Omental fat pad (tissue), 4 donors: ENCODE data around the gene NAXE. TPM values are rescaled to one million over a fixed set of nuclear protein-coding genes. Genes with fewer than 3 reads are reported as not detected.
"Not testable (repeated sequence)": the region's sequence is repeated elsewhere in the genome, so short reads cannot be mapped to it uniquely, and the experiment has no call there.

ENCODE experiments used
- ATAC-seq: fragments of 150-250 bp; one replicate; pipeline ENCODE4 v1.9.1; 2016; ENCODE audit warnings: mild to moderate bottlenecking, moderate library complexity; ENCODE audit not compliant: low FRiP score
- DNase-seq: peaks from one replicate; pipeline ENCODE4 v3.0.0-alpha.2; 2019; ENCODE audit warnings: low spot score
- total RNA-seq, 4 donors: library from RNA; depleted of rRNA; stranded (reverse); fragments of >200 nt; gene quantifications; one replicate each; pipeline ENCODE4 v1.1.0, GENCODE V29; 2016
- TF ChIP-seq, protein P1 (sequence below), 3 donors: fragments of 450-650 bp; IDR thresholded peaks; one replicate each; pipeline ENCODE4 v1.5.1; 2016 to 2017; ENCODE audit warnings: antibody characterized with exemption in 3 of 3, mild to moderate bottlenecking in 3 of 3, moderate library complexity in 2 of 3

Gene NAXE
- total RNA-seq, 4 donors from 2014 or later = 49.4 to 71.5 (median 58.9) TPM

DNA sequence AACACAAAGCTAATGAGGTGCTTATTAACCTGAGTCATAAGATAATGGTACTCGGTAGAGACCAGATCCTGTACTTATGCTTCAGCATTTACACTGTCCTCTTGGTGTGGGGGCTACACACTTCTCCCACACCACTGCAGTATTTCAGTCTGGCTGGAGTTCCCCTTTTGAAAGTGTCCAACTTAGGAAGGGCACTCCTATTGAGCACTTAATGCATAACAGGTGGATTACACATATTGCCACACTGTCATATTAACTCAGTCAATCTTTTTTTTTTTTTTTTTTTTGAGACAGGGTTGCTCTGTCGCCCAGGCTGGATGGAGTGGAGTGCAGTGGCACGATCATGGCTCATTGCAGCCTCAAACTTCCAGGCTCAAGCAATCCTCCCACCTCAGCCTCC is 8.2 kb downstream of the NAXE start:
- ATAC-seq (no peak), DNase-seq (no peak)
- TF ChIP-seq, protein P1, sequence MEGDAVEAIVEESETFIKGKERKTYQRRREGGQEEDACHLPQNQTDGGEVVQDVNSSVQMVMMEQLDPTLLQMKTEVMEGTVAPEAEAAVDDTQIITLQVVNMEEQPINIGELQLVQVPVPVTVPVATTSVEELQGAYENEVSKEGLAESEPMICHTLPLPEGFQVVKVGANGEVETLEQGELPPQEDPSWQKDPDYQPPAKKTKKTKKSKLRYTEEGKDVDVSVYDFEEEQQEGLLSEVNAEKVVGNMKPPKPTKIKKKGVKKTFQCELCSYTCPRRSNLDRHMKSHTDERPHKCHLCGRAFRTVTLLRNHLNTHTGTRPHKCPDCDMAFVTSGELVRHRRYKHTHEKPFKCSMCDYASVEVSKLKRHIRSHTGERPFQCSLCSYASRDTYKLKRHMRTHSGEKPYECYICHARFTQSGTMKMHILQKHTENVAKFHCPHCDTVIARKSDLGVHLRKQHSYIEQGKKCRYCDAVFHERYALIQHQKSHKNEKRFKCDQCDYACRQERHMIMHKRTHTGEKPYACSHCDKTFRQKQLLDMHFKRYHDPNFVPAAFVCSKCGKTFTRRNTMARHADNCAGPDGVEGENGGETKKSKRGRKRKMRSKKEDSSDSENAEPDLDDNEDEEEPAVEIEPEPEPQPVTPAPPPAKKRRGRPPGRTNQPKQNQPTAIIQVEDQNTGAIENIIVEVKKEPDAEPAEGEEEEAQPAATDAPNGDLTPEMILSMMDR (IDR thresholded peaks at IDR 0.05) = no peak

DNA sequence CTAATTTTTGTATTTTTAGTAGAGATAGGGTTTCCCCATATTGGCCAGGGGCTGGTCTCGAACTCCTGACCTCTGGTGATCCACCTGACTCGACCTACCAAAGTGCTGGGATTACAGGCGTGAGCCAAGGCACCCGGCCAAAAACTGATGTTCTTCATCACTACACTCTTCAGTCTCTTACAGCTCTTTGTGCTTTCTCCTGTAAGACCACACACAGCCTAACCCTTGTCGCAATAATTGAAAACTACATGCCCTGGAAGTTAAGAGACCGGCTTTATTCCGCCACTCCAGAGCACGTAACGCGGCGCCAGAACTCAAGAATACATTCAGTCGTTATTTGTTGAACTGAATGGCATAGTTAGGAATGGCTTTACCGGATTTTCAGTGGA is 9.2 kb downstream of the NAXE start:
- TF ChIP-seq, protein P1 (IDR thresholded peaks at IDR 0.05) = no peak
- ATAC-seq (peak; percentile 34), DNase-seq (no peak)

DNA sequence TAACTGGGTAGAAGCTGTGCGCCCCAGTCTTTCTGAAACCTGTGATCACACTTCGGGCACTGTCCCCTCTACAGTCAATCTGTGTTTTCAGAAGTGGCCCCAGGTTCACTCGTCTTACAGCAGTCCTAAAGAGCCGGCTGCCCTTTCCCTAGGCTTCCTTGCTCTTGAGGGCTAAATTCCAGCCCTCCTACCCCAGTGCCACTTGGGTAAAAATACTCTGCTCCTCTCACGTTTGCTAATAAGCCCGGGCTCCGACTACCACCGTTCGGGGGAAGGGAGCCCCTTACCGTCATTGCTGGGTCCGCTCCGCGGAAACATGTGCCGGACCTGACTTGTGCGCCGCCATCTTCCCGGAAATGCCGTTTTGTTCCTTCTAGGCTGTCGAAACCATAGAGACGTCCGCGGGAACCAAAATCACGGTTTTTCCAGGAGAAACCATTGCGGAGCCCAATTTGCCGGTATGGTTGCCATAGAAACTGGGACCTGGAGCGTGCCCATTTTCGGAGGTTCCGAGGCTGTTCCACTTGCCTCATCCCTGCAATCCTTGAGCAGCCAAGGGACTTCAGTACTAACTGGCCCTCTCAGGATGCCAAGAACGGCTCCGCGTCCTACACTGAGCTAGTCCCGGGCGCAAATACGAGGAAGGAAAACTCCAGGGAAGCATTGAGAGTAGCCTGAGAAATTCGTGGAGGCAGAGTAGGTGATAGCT is 9.7 kb downstream of the NAXE start, which contains the start of gene GPATCH4:
TSS of gene GPATCH4 (minus strand) at position 358 of the 709 bp plus-strand sequence.
- ATAC-seq (peak; percentile 85), DNase-seq (peak; percentile 57)
- TF ChIP-seq, protein P1 (IDR thresholded peaks at IDR 0.05) = no peak

DNA sequence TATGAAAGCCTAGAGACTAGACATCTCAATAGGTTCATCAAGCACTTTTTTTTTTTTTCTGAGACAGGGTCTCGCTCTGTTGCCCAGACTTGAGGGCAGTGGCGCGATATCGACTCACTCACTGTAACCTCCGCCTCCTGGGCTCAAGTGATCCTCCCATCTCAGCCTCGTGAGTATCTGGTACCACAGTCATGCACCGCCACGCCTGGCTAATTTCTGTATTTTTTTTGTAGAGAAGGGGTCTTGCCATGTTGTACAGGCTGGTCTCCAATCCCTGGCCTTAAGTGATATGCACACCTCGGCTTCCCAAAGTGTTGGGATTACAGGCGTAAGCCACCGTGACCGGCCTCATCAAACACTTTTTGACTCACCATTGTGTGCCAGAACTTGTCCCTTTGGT is 10.3 kb downstream of the NAXE start:
- ATAC-seq = no peak
- no peak for DNase-seq
- TF ChIP-seq, protein P1 (IDR thresholded peaks at IDR 0.05) = no peak

DNA sequence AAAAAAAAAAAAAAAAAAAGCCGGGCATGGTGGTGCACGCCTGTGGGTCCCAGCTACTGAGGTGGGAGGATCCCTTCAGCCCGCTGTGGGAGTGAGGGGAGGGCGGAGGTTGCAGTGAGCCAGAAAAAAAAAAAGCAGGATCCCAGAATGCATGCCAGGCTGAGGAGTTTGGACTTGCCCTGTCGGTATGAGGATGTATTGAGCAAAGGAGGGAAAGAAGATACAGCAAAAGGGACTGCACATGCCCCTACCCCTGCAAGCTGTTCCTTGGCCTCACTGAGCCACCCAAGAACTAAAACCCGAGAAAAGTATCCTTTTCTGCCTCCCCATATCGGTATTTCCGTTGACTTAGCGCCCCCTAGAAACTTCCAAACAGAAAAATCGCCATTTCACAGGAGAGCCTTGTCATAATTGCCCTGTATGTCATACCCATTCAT is 11.0 kb downstream of the NAXE start:
- TF ChIP-seq, protein P1 (IDR thresholded peaks at IDR 0.05) = no peak
- DNase-seq (no peak), ATAC-seq (no peak)

DNA sequence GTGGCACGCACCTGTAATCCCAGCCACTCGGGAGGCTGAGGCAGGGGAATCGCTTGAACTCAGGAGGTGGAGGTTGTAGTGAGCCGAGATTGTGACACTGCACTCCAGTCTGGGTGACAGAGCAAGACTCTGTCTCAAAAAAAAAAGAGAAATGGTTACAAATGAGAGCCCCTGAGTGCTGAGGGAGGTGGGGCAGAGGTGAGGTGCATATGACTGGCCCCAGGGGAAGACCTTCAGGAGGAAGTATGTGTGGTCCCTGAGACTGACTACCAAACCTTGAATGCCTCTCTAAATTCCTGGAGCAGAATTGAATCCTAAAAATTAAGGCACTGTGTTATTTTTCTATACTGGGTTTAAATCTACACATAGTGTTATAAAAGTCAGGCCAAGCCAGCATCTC is 15.8 kb downstream of the NAXE start:
- DNase-seq, ATAC-seq: not testable (repeated sequence)

DNA sequence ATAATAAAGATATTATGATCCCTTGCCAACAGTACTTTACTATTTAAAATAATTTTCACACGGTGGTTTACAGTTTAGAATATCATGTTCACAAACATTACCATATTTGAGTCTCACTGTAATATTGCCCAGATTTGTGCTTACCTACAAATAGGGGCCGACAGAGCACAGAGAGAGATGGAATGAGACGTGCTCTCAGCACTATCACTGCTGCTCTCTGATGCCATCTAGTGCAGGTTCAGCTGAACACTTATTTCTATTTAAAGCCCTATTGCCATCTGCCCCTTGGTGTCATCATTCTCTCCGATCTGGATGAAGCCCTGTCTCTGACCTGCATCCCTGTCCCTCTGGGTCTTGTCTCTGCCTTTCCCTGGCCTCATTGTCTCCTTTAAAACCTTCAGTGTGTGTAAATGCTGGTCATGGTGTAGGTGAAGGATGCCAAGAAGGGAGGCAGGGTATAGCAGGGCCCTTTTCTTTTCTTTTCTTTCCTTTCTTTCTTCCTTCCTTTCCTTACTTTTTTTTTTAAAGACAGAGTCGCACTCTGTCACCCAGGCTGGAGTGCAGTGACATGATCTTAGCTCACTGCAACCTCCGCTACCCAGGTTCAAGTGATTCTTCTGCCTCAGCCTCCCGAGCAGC is 16.6 kb downstream of the NAXE start:
- DNase-seq (no peak), ATAC-seq (peak; percentile 74)
- TF ChIP-seq, protein P1 (IDR thresholded peaks at IDR 0.05) = peak in 1 of 3 donors; percentile 7
